HepG2 (cell line): ENCODE results near the gene CFAP92. TPM values are rescaled to one million over a fixed set of nuclear protein-coding genes. Genes with fewer than 3 reads are reported as not detected.
A peak's percentile ranks its signal among the peaks of the same experiment; 100 is the strongest.

Experiments
- CBX2 ChIP-seq, 2 experiments: fragments of 200-600 bp in 1 of 2; sonication (generic); formaldehyde crosslinking in 1 of 2; IDR thresholded peaks; 2 replicates each; pipeline versions ENCODE4 v1.7.0 to v1.8.1; 2018 to 2022; ENCODE audit warnings: low read depth in 2 of 2, low read length in 1 of 2, mild to moderate bottlenecking in 1 of 2, missing genetic modification reagents in 1 of 2
- FOSL2 ChIP-seq: sonication (generic); formaldehyde crosslinking; IDR thresholded peaks from 2 replicates; pipeline ENCODE4 v1.4.0; 2020; ENCODE audit warnings: missing genetic modification reagents
- FOXC1 ChIP-seq: sonication (generic); formaldehyde crosslinking; IDR thresholded peaks from 2 replicates; pipeline ENCODE4 v1.8.0; 2022; ENCODE audit warnings: mild to moderate bottlenecking, missing genetic modification reagents, borderline replicate concordance
- GTF3A ChIP-seq: sonication (generic); formaldehyde crosslinking; conservative IDR thresholded peaks from 2 replicates; pipeline ENCODE4 v1.4.0; 2020; ENCODE audit warnings: mild to moderate bottlenecking, missing genetic modification reagents
- HDAC2 ChIP-seq: sonication (generic); formaldehyde crosslinking; IDR thresholded peaks from 2 replicates; pipeline ENCODE4 v1.4.0; 2020; ENCODE audit warnings: missing genetic modification reagents
- HNF4A ChIP-seq: sonication (generic); formaldehyde crosslinking; IDR thresholded peaks from 2 replicates; pipeline ENCODE4 v1.4.0; 2020; ENCODE audit warnings: missing genetic modification reagents
- NR1H2 ChIP-seq: sonication (generic); formaldehyde crosslinking; IDR thresholded peaks from 2 replicates; pipeline ENCODE4 v1.8.1; 2022; ENCODE audit warnings: low read depth, missing genetic modification reagents, borderline replicate concordance
- RXRA ChIP-seq: sonication (generic); formaldehyde crosslinking; IDR thresholded peaks from 2 replicates; pipeline ENCODE4 v1.5.1; 2020; ENCODE audit warnings: missing genetic modification reagents
- SAP130 ChIP-seq: IDR thresholded peaks from 2 replicates; pipeline ENCODE4 v1.6.1; 2016; ENCODE audit warnings: low read depth
- THAP11 ChIP-seq: IDR thresholded peaks from 2 replicates; pipeline ENCODE4 v1.6.1; 2016; ENCODE audit warnings: missing biosample characterization, missing genetic modification reagents
- ZNF343 ChIP-seq: sonication (generic); formaldehyde crosslinking; IDR thresholded peaks from 2 replicates; pipeline ENCODE4 v1.4.0; 2020; ENCODE audit warnings: mild to moderate bottlenecking, missing genetic modification reagents
- ZNF530 ChIP-seq: sonication (generic); formaldehyde crosslinking; IDR thresholded peaks from 2 replicates; pipeline ENCODE4 v1.5.0; 2020; ENCODE audit warnings: low read depth, mild to moderate bottlenecking, missing genetic modification reagents
- polyA plus RNA-seq, 8 experiments: library from polyadenylated mRNA; depleted of rRNA in 3 of 8; stranded (reverse) in 7 of 8; unstranded in 1 of 8; fragments of >200 nt; fragmentation: Illumina TruSeq in 4 of 8; extraction: Trizol in 4 of 8; gene quantifications; 2 replicates each; pipeline versions ENCODE4 v1.2.1 to v1.2.3, GENCODE V29; 2011 to 2016; ENCODE audit warnings: low read depth in 4 of 8, missing spikeins in 1 of 8, mixed read lengths in 1 of 8; ENCODE audit not compliant: insufficient read depth in 1 of 8
- total RNA-seq, 5 experiments: library from RNA; depleted of rRNA; stranded (reverse); fragments of >200 nt; fragmentation: Illumina TruSeq; extraction: Trizol; gene quantifications; 2 replicates each; pipeline ENCODE4 v1.2.3, GENCODE V29; 2016; ENCODE audit warnings: low read depth in 1 of 5
- TF ChIP-seq, protein P1 (sequence below): IDR thresholded peaks from 2 replicates; pipeline ENCODE4 v1.6.1; 2016; ENCODE audit warnings: missing genetic modification reagents, missing compliant biosample characterization
- TF ChIP-seq, protein P2 (sequence below): IDR thresholded peaks from 2 replicates; pipeline ENCODE4 v1.6.1; 2018; ENCODE audit warnings: missing genetic modification reagents, mild to moderate bottlenecking, missing compliant biosample characterization
- TF ChIP-seq, protein P3 (sequence below): sonication (generic); formaldehyde crosslinking; IDR thresholded peaks from 2 replicates; pipeline ENCODE4 v1.5.0; 2020; ENCODE audit warnings: mild to moderate bottlenecking, missing genetic modification reagents, borderline replicate concordance
- TF ChIP-seq, protein P4 (sequence below): sonication (generic); formaldehyde crosslinking; IDR thresholded peaks from 2 replicates; pipeline ENCODE4 v1.5.0; 2020; ENCODE audit warnings: mild to moderate bottlenecking, missing genetic modification reagents, moderate library complexity
- TF ChIP-seq, protein P5 (sequence below): sonication (generic); formaldehyde crosslinking; IDR thresholded peaks from 2 replicates; pipeline ENCODE4 v1.5.0; 2020; ENCODE audit warnings: mild to moderate bottlenecking, missing genetic modification reagents, borderline replicate concordance

Gene CFAP92
- total and polyA plus RNA-seq, 2 of the 13 experiments (the other 11 are each of a cell fraction or from before 2014, with no cell fraction given) = 0.18 to 0.46 TPM

DNA sequence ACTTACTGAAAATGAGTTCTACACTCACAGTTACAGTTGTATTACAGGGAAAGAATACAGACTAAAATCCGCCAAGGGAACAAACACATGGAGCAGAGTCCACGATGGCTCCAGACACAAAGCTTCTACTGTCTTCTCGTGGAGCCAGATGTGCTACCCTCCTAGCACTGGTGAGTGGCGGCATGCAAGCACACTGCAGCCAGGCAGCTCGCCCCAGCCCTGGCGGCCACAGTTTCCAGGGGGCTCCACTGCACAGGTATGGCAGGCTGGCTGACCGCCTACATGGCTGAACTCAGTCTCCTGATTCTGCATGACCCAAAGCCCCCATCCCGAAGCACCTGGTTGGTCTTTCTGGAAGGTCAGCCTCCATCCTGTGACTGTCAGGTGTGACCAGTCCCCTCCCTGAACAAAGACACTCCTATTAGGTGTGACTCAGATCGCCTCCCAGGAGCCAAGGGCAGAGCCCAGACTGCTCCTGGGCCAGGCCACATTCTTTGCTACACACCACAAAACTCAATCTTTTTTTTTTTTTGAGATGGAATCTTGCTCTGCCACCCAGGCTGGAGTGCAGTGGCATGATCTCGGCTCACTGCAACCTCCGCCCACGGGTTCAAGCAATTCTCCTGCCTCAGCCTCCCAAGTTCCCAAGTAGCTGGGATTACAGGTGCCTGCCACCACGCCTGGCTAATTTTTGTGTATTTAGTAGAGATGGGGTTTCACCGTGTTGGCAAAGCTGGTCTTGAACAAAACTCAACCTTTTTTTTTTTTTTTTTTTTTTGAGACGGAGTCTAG lies 51.5 kb downstream of the CFAP92 start (continued):
- TF ChIP-seq, protein P1, sequence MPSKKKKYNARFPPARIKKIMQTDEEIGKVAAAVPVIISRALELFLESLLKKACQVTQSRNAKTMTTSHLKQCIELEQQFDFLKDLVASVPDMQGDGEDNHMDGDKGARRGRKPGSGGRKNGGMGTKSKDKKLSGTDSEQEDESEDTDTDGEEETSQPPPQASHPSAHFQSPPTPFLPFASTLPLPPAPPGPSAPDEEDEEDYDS (CRISPR knock-in tag) = peak; percentile 40; the same call in 1 of the 2 replicates
- TF ChIP-seq, protein P2, sequence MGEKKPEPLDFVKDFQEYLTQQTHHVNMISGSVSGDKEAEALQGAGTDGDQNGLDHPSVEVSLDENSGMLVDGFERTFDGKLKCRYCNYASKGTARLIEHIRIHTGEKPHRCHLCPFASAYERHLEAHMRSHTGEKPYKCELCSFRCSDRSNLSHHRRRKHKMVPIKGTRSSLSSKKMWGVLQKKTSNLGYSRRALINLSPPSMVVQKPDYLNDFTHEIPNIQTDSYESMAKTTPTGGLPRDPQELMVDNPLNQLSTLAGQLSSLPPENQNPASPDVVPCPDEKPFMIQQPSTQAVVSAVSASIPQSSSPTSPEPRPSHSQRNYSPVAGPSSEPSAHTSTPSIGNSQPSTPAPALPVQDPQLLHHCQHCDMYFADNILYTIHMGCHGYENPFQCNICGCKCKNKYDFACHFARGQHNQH (CRISPR knock-in tag) = peak; percentile 41; the same call in 1 of the 2 replicates
- TF ChIP-seq FOXC1 (CRISPR knock-in tag) (peak; percentile 47; the same call in 1 of the 2 replicates), HNF4A (CRISPR knock-in tag) (peak; percentile 78), NR1H2 (no peak), HDAC2 (CRISPR knock-in tag) (peak; percentile 68), ZNF530 (CRISPR knock-in tag) (no peak), SAP130 (CRISPR knock-in tag) (peak; percentile 28; the same call in 1 of the 2 replicates), THAP11 (CRISPR knock-in tag) (peak; percentile 30; the same call in 1 of the 2 replicates), CBX2 (IDR thresholded peaks at IDR 0.05; ENCODE audit: low read depth, low read length) (no peak), CBX2 (CRISPR knock-in tag; IDR thresholded peaks at IDR 0.05; ENCODE audit: low read depth) (no peak), RXRA (CRISPR knock-in tag) (peak; percentile 68), GTF3A (CRISPR knock-in tag) (no peak), ZNF343 (CRISPR knock-in tag) (no peak), FOSL2 (CRISPR knock-in tag) (peak; percentile 48; the same call in 1 of the 2 replicates)
- TF ChIP-seq, protein P3, sequence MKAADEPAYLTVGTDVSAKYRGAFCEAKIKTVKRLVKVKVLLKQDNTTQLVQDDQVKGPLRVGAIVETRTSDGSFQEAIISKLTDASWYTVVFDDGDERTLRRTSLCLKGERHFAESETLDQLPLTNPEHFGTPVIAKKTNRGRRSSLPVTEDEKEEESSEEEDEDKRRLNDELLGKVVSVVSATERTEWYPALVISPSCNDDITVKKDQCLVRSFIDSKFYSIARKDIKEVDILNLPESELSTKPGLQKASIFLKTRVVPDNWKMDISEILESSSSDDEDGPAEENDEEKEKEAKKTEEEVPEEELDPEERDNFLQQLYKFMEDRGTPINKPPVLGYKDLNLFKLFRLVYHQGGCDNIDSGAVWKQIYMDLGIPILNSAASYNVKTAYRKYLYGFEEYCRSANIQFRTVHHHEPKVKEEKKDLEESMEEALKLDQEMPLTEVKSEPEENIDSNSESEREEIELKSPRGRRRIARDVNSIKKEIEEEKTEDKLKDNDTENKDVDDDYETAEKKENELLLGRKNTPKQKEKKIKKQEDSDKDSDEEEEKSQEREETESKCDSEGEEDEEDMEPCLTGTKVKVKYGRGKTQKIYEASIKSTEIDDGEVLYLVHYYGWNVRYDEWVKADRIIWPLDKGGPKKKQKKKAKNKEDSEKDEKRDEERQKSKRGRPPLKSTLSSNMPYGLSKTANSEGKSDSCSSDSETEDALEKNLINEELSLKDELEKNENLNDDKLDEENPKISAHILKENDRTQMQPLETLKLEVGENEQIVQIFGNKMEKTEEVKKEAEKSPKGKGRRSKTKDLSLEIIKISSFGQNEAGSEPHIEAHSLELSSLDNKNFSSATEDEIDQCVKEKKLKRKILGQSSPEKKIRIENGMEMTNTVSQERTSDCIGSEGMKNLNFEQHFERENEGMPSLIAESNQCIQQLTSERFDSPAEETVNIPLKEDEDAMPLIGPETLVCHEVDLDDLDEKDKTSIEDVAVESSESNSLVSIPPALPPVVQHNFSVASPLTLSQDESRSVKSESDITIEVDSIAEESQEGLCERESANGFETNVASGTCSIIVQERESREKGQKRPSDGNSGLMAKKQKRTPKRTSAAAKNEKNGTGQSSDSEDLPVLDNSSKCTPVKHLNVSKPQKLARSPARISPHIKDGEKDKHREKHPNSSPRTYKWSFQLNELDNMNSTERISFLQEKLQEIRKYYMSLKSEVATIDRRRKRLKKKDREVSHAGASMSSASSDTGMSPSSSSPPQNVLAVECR = peak; percentile 41; the same call in 1 of the 2 replicates
- TF ChIP-seq, protein P4, sequence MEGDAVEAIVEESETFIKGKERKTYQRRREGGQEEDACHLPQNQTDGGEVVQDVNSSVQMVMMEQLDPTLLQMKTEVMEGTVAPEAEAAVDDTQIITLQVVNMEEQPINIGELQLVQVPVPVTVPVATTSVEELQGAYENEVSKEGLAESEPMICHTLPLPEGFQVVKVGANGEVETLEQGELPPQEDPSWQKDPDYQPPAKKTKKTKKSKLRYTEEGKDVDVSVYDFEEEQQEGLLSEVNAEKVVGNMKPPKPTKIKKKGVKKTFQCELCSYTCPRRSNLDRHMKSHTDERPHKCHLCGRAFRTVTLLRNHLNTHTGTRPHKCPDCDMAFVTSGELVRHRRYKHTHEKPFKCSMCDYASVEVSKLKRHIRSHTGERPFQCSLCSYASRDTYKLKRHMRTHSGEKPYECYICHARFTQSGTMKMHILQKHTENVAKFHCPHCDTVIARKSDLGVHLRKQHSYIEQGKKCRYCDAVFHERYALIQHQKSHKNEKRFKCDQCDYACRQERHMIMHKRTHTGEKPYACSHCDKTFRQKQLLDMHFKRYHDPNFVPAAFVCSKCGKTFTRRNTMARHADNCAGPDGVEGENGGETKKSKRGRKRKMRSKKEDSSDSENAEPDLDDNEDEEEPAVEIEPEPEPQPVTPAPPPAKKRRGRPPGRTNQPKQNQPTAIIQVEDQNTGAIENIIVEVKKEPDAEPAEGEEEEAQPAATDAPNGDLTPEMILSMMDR = peak; percentile 60
- TF ChIP-seq, protein P5, sequence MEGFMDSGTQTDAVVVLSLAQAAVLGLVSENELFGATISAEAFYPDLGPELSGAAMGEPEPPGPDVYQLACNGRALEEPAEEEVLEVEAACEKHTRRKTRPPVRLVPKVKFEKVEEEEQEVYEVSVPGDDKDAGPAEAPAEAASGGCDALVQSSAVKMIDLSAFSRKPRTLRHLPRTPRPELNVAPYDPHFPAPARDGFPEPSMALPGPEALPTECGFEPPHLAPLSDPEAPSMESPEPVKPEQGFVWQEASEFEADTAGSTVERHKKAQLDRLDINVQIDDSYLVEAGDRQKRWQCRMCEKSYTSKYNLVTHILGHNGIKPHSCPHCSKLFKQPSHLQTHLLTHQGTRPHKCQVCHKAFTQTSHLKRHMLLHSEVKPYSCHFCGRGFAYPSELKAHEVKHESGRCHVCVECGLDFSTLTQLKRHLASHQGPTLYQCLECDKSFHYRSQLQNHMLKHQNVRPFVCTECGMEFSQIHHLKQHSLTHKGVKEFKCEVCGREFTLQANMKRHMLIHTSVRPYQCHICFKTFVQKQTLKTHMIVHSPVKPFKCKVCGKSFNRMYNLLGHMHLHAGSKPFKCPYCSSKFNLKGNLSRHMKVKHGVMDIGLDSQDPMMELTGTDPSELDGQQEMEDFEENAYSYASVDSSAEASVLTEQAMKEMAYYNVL (CRISPR knock-in tag) = peak; percentile 85
